Fibroblast of pulmonary artery (primary cell): ENCODE results near the gene TRIB2.

ENCODE experiments used
- DNase-seq: peaks from one replicate; pipeline ENCODE4 v3.0.0-alpha.2; 2010; ENCODE audit warnings: low read depth
- H3K4me3 ChIP-seq: replicated peaks from 2 replicates; pipeline ENCODE4 v1.5.1; 2011; ENCODE audit warnings: low read depth, mild to moderate bottlenecking, control low read depth, low read length, moderate library complexity
- CTCF ChIP-seq: IDR thresholded peaks from 2 replicates; pipeline ENCODE4 v1.5.1; 2011; ENCODE audit warnings: mild to moderate bottlenecking, control low read depth, low read length, inconsistent platforms; ENCODE audit errors: missing control alignments

TRIB2 gene

GRCh38 chr2:12723736-12724463, 7.2 kb downstream of the TRIB2 start:
- no peak for TF ChIP-seq CTCF
- no peak for DNase-seq
- H3K4me3 ChIP-seq, result no peak overlapping the region

DNA sequence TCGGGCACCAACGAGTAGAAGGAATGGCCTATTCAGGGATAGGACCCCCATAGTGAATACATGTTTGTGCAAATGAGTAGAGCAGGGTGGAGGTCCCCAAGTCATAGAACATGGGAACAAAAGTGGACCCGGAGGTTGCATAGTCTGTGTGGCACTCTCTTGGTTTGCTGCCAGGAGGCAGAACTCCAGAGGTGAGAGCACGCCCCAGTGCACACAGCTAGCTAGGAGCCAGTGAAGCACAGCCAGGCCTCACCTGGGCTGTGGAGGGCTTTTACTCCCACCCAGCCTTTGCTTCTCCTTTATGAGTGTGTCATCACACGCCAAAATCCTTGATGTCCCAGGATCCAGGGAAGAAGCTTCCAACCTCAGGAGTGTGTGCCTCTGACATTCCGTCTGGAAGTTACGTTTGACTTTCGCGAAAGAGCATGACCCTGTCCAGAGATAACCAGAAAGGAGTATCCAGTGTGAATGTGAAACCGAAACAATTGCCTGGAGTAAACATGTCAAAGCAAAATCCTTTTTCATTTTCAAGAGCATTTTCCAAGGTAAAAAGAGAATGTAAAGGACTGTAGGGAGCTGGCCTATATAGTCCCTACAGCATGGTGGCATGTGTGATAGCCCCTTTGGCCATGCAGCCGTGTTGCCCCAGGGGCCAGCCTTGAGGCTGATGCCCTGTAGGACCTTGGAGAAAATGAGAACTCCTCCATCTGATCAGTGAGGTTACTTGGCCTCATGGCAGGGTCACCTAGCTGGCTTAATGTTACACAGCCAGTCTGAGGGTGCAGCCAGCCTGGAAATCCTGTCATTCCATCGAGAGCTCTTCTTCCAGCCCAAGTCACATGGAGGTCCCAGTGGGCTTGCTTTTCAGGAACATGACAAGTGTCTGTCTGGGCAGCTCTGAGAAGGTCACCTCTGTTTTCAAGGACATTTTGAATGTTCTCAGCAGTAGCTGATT, 8.8 kb downstream of the TRIB2 start:
- no peak for TF ChIP-seq CTCF

GRCh38 chr2:12726271-12726670, 9.5 kb downstream of the TRIB2 start:
- DNase-seq, result no peak
- no peak for TF ChIP-seq CTCF
- H3K4me3 ChIP-seq, result no peak overlapping the region

More for the DNA sequence above, 8.8 kb downstream of the TRIB2 start:
- H3K4me3 ChIP-seq, result no peak overlapping the region
- no peak for DNase-seq

DNA sequence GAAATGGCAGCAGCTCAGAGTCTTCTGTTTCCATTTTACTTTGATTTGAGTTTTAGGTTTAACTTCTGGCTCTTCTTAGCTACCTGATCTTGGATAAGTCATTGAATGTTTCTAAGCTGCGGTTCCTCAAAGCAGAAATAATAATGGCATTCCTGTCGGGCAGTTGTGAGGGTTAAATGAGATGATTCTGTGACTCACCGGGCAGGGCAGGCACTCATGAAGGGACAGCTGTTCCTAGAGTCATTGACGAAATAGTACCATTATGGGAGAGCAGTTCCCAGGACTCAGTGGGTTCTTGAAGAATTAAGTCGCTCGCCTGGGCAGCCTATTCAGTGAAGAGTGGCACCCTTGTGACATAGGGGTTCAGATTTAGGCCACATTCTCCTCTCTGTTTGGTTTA, 10.3 kb downstream of the TRIB2 start:
- no peak overlapping the region for H3K4me3 ChIP-seq
- DNase-seq, result no peak
- TF ChIP-seq CTCF, result no peak

DNA sequence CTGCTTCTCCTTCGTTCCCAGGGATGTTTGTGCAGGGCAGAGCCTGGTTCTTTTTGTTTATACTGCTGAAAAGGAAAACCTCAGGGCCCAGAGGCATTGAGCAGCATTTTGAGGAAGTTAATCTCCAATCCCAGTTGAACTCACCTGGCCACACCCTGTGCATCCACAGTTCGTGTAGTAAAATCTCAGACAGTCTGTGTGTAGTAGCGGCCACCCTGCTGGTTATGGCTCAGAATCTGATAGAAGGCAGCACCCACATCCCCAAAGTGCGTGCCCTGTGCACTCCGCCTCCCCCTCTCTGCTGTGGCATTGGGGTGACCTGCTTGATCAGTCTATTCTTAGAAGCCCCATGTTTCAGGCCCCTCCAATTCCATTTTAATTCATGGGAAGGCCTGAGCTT, 10.9 kb downstream of the TRIB2 start:
- TF ChIP-seq CTCF, result no peak
- DNase-seq, result no peak
- no peak overlapping the region for H3K4me3 ChIP-seq

DNA sequence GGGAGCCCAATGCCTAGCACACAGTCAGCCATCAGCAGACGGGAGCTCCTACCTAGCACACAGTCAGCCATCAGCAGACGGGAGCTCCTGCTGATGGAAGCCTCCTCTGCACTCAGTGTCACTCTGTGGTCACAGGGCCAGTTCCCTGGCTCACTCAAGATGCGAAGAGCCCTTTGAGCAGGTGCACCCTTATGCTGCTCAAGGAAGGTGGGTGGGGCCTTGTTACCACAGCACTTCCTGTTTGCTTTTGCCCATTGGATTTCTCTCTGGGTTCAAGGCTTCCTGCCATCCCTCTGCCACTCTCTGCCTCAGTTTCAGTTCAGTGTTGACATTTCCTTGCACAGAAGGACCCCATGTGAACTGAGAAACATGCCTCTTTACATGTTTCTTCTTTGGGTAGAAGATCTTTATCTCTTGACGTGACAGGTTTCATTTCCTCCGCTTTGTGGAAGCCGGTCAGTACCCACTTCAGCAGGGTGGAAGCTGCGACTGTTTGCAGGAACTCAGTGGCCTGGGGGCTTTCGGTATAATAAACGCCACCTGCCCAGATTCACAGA, 11.6 kb downstream of the TRIB2 start:
- no peak overlapping the region for H3K4me3 ChIP-seq
- DNase-seq, result no peak
- TF ChIP-seq CTCF, result no peak
